ENCODE measurements around the gene MME.

MME gene

GRCh38 chr3:155164306-155164705, 84.2 kb downstream of the MME start:
- Histone ChIP-seq H3K9me3 (ENCODE audit: control insufficient read depth, low read length) (no peaks in the 10 kb centered on the region), H3K27me3 (ENCODE audit: control insufficient read depth in 1 of 2, insufficient read depth in 1 of 2, low read length in 2 of 2) (no peaks in the 10 kb centered on the region), H3K9ac (ENCODE audit: low read length) (no peak overlapping the region), H3K4ac (ENCODE audit: low read depth in 1 of 2, low read length in 2 of 2) (no peak overlapping the region), H2BK15ac (ENCODE audit: low read depth, poor library complexity, severe bottlenecking) (no peak overlapping the region), H4K91ac (ENCODE audit: low read length) (no peak overlapping the region), H2BK5ac (ENCODE audit: low read depth, low read length, poor library complexity, severe bottlenecking) (no peak overlapping the region), H3K4me1 (ENCODE audit: control insufficient read depth, insufficient read depth, low read depth, low read length) (peaks cover 3% of the 10 kb centered on the region), H2AK5ac (ENCODE audit: low read length, severe bottlenecking) (no peak overlapping the region), H3K23ac (ENCODE audit: low read length in 2 of 2) (no peak overlapping the region), H4K8ac (ENCODE audit: low read length) (no peak overlapping the region), H3K4me2 (ENCODE audit: low read length, poor library complexity, severe bottlenecking) (no peak overlapping the region), H3K27ac (ENCODE audit: low read length, poor library complexity, severe bottlenecking) (no peak overlapping the region), H2BK12ac (ENCODE audit: low read length in 2 of 2) (no peak overlapping the region), H3K14ac (ENCODE audit: low read length in 2 of 2) (no peak overlapping the region), H3K18ac (ENCODE audit: low read depth in 1 of 2, low read length in 2 of 2) (no peak overlapping the region), H3K79me1 (replicated peaks; ENCODE audit: low read length, poor library complexity, severe bottlenecking) (no peaks in the 10 kb centered on the region), H2BK120ac (ENCODE audit: low read depth, low read length) (no peak overlapping the region), H3K36me3 (ENCODE audit: control insufficient read depth in 1 of 2, insufficient read depth in 2 of 2, low read depth in 1 of 2, low read length in 2 of 2) (peaks cover 0 to 97% of the 10 kb centered on the region in 2 experiments), H2AFZ (ENCODE audit: low read depth, low read length) (no peak overlapping the region), H3K4me3 (ENCODE audit: insufficient read depth in 1 of 2, low read depth in 1 of 2, low read length in 2 of 2) (no peak overlapping the region)
- DNase-seq, result no peak

GRCh38 chr3:155166441-155166840, 86.3 kb downstream of the MME start:
- WGBS, result 100% methylated on average over 1 of the region's 2 CpGs
- H2BK120ac ChIP-seq (ENCODE audit: low read depth, low read length), result no peak overlapping the region
- H2BK12ac ChIP-seq (ENCODE audit: low read length in 2 of 2), result no peak overlapping the region
- H2BK15ac ChIP-seq (ENCODE audit: low read depth, poor library complexity, severe bottlenecking), result no peak overlapping the region
- H4K8ac ChIP-seq (ENCODE audit: low read length), result no peak overlapping the region
- no peak overlapping the region for H3K27ac ChIP-seq (ENCODE audit: low read length, poor library complexity, severe bottlenecking)
- H3K4me3 ChIP-seq (ENCODE audit: insufficient read depth in 1 of 2, low read depth in 1 of 2, low read length in 2 of 2), result no peak overlapping the region
- H3K4me1 ChIP-seq (ENCODE audit: control insufficient read depth, insufficient read depth, low read depth, low read length), result peaks cover 3% of the 10 kb centered on the region
- no peak overlapping the region for H3K18ac ChIP-seq (ENCODE audit: low read depth in 1 of 2, low read length in 2 of 2)
- no peaks in the 10 kb centered on the region for H3K27me3 ChIP-seq (ENCODE audit: control insufficient read depth in 1 of 2, insufficient read depth in 1 of 2, low read length in 2 of 2)
- no peak overlapping the region for H3K9ac ChIP-seq (ENCODE audit: low read length)
- no peak overlapping the region for H3K4ac ChIP-seq (ENCODE audit: low read depth in 1 of 2, low read length in 2 of 2)
- H3K14ac ChIP-seq (ENCODE audit: low read length in 2 of 2), result no peak overlapping the region
- no peaks in the 10 kb centered on the region for H3K9me3 ChIP-seq (ENCODE audit: control insufficient read depth, low read length)
- no peak overlapping the region for H2AFZ ChIP-seq (ENCODE audit: low read depth, low read length)
- no peak overlapping the region for H4K91ac ChIP-seq (ENCODE audit: low read length)
- no peak for DNase-seq
- H3K4me2 ChIP-seq (ENCODE audit: low read length, poor library complexity, severe bottlenecking), result no peak overlapping the region
- no peaks in the 10 kb centered on the region for H3K79me1 ChIP-seq (replicated peaks; ENCODE audit: low read length, poor library complexity, severe bottlenecking)
- H2BK5ac ChIP-seq (ENCODE audit: low read depth, low read length, poor library complexity, severe bottlenecking), result no peak overlapping the region
- no peak overlapping the region for H2AK5ac ChIP-seq (ENCODE audit: low read length, severe bottlenecking)
- no peak overlapping the region for H3K23ac ChIP-seq (ENCODE audit: low read length in 2 of 2)
- H3K36me3 ChIP-seq (ENCODE audit: control insufficient read depth in 1 of 2, insufficient read depth in 2 of 2, low read depth in 1 of 2, low read length in 2 of 2), result peaks cover 0 to 97% of the 10 kb centered on the region in 2 experiments

- peaks cover 0 to 100% of the 10 kb centered on the region in 2 experiments for H3K36me3 ChIP-seq (ENCODE audit: control insufficient read depth in 1 of 2, insufficient read depth in 2 of 2, low read depth in 1 of 2, low read length in 2 of 2)
- no peak overlapping the region for H2BK12ac ChIP-seq (ENCODE audit: low read length in 2 of 2)
- H2AK5ac ChIP-seq (ENCODE audit: low read length, severe bottlenecking), result no peak overlapping the region
- no peaks in the 10 kb centered on the region for H3K4me1 ChIP-seq (ENCODE audit: control insufficient read depth, insufficient read depth, low read depth, low read length)
- no peaks in the 10 kb centered on the region for H3K27me3 ChIP-seq (ENCODE audit: control insufficient read depth in 1 of 2, insufficient read depth in 1 of 2, low read length in 2 of 2)
- H3K4ac ChIP-seq (ENCODE audit: low read depth in 1 of 2, low read length in 2 of 2), result no peak overlapping the region
- H3K4me2 ChIP-seq (ENCODE audit: low read length, poor library complexity, severe bottlenecking), result no peak overlapping the region
- H3K9me3 ChIP-seq (ENCODE audit: control insufficient read depth, low read length), result no peaks in the 10 kb centered on the region
- no peak overlapping the region for H2BK5ac ChIP-seq (ENCODE audit: low read depth, low read length, poor library complexity, severe bottlenecking)
- no peak overlapping the region for H2BK120ac ChIP-seq (ENCODE audit: low read depth, low read length)
- 100% methylated on average over 1 of the region's 2 CpGs for WGBS
- H2AFZ ChIP-seq (ENCODE audit: low read depth, low read length), result no peak overlapping the region
- H3K23ac ChIP-seq (ENCODE audit: low read length in 2 of 2), result no peak overlapping the region
- DNase-seq, result no peak
- H3K27ac ChIP-seq (ENCODE audit: low read length, poor library complexity, severe bottlenecking), result no peak overlapping the region
- H3K14ac ChIP-seq (ENCODE audit: low read length in 2 of 2), result no peak overlapping the region
- no peak overlapping the region for H4K91ac ChIP-seq (ENCODE audit: low read length)
- no peak overlapping the region for H3K18ac ChIP-seq (ENCODE audit: low read depth in 1 of 2, low read length in 2 of 2)
- no peak overlapping the region for H3K9ac ChIP-seq (ENCODE audit: low read length)
- H4K8ac ChIP-seq (ENCODE audit: low read length), result no peak overlapping the region
- H3K79me1 ChIP-seq (replicated peaks; ENCODE audit: low read length, poor library complexity, severe bottlenecking), result no peaks in the 10 kb centered on the region
- H2BK15ac ChIP-seq (ENCODE audit: low read depth, poor library complexity, severe bottlenecking), result no peak overlapping the region
- H3K4me3 ChIP-seq (ENCODE audit: insufficient read depth in 1 of 2, low read depth in 1 of 2, low read length in 2 of 2), result no peak overlapping the region
These were observed 89.1 kb downstream of the MME start for GRCh38 chr3:155169197-155169596.

GRCh38 chr3:155173771-155174170, 93.7 kb downstream of the MME start:
- Histone ChIP-seq H3K4me1 (ENCODE audit: control insufficient read depth, insufficient read depth, low read depth, low read length) (no peaks in the 10 kb centered on the region), H2AK5ac (ENCODE audit: low read length, severe bottlenecking) (no peak overlapping the region), H3K9ac (ENCODE audit: low read length) (no peak overlapping the region), H2BK12ac (ENCODE audit: low read length in 2 of 2) (no peak overlapping the region), H2AFZ (ENCODE audit: low read depth, low read length) (no peak overlapping the region), H3K27ac (ENCODE audit: low read length, poor library complexity, severe bottlenecking) (no peak overlapping the region), H3K9me3 (ENCODE audit: control insufficient read depth, low read length) (no peaks in the 10 kb centered on the region), H3K4me3 (ENCODE audit: insufficient read depth in 1 of 2, low read depth in 1 of 2, low read length in 2 of 2) (no peak overlapping the region), H3K27me3 (ENCODE audit: control insufficient read depth in 1 of 2, insufficient read depth in 1 of 2, low read length in 2 of 2) (no peaks in the 10 kb centered on the region), H3K4ac (ENCODE audit: low read depth in 1 of 2, low read length in 2 of 2) (no peak overlapping the region), H3K14ac (ENCODE audit: low read length in 2 of 2) (no peak overlapping the region), H3K4me2 (ENCODE audit: low read length, poor library complexity, severe bottlenecking) (no peak overlapping the region), H4K8ac (ENCODE audit: low read length) (no peak overlapping the region), H2BK120ac (ENCODE audit: low read depth, low read length) (no peak overlapping the region), H2BK5ac (ENCODE audit: low read depth, low read length, poor library complexity, severe bottlenecking) (no peak overlapping the region), H3K18ac (ENCODE audit: low read depth in 1 of 2, low read length in 2 of 2) (no peak overlapping the region), H3K36me3 (ENCODE audit: control insufficient read depth in 1 of 2, insufficient read depth in 2 of 2, low read depth in 1 of 2, low read length in 2 of 2) (peaks cover 0 to 98% of the 10 kb centered on the region in 2 experiments), H4K91ac (ENCODE audit: low read length) (no peak overlapping the region), H3K23ac (ENCODE audit: low read length in 2 of 2) (no peak overlapping the region), H3K79me1 (replicated peaks; ENCODE audit: low read length, poor library complexity, severe bottlenecking) (no peaks in the 10 kb centered on the region), H2BK15ac (ENCODE audit: low read depth, poor library complexity, severe bottlenecking) (no peak overlapping the region)
- DNase-seq, result no peak
- WGBS, result 100% methylated on average over 1 of the region's 1 CpG

Data from mesenchymal stem cell (in vitro differentiated cells and primary cell).